Gastrocnemius medialis (tissue), 4 donors: Measurements from ENCODE around the gene FARP1. TPM values are rescaled to one million over a fixed set of nuclear protein-coding genes. Genes with fewer than 3 reads are reported as not detected.

Source experiments
- ATAC-seq, 2 donors: fragments of 150-250 bp; one replicate each; pipeline ENCODE4 v1.9.1; 2016
- DNase-seq, 2 donors: peaks; one replicate each; pipeline ENCODE4 v3.0.0-alpha.2; 2019
- H3K27ac ChIP-seq, 4 donors: fragments of 200-600 bp; sonication (generic); 1 replicate in 1 of 4; 2 replicates in 3 of 4; pipeline ENCODE4 v1.5.1; 2016 to 2018; ENCODE audit warnings: mild to moderate bottlenecking in 2 of 4, moderate library complexity in 1 of 4
- H3K27me3 ChIP-seq, 3 donors: fragments of 200-600 bp; sonication (generic) in 2 of 3; 1 replicate in 1 of 3; 2 replicates in 2 of 3; pipeline versions ENCODE4 v1.5.1 to v1.6.0; 2016 to 2019; ENCODE audit warnings: mild to moderate bottlenecking in 1 of 3, moderate library complexity in 1 of 3
- H3K36me3 ChIP-seq, 2 donors: fragments of 200-600 bp; sonication (generic) in 1 of 2; one replicate each; pipeline ENCODE4 v1.5.1; 2017 to 2018
- H3K4me1 ChIP-seq, 2 donors: fragments of 200-600 bp; sonication (generic) in 1 of 2; one replicate each; pipeline ENCODE4 v1.5.1; 2016 to 2017; ENCODE audit warnings: mild to moderate bottlenecking in 2 of 2
- H3K4me3 ChIP-seq, 4 donors: fragments of 200-600 bp; sonication (generic) in 3 of 4; 1 replicate in 1 of 4; 2 replicates in 3 of 4; pipeline ENCODE4 v1.5.1; 2016 to 2019; ENCODE audit warnings: mild to moderate bottlenecking in 2 of 4
- H3K9me3 ChIP-seq, 3 donors: fragments of 200-600 bp; sonication (generic) in 2 of 3; 1 replicate in 1 of 3; 2 replicates in 2 of 3; pipeline ENCODE4 v1.5.1; 2016 to 2019
- CTCF ChIP-seq, 5 experiments: fragments of 450-650 bp in 3 of 5; fragments of 200-600 bp in 2 of 5; sonication (generic) in 2 of 5; IDR thresholded peaks in 4 of 5; conservative IDR thresholded peaks in 1 of 5; 1 replicate in 4 of 5; 2 replicates in 1 of 5; pipeline ENCODE4 v1.5.1; 2016 to 2019; ENCODE audit warnings: antibody characterized with exemption in 5 of 5, mild to moderate bottlenecking in 3 of 5, moderate library complexity in 3 of 5
- POLR2A ChIP-seq, 2 donors: fragments of 450-650 bp; IDR thresholded peaks; one replicate each; pipeline ENCODE4 v1.6.1; 2017; ENCODE audit warnings: antibody characterized with exemption in 2 of 2, mild to moderate bottlenecking in 2 of 2, moderate library complexity in 2 of 2
- in situ Hi-C, 4 donors: fragments of 200-750 bp; cut with MboI; loops; one replicate each; pipeline versions ENCODE4 v1.15.0 to v1.8.0; 2017; ENCODE audit warnings: low sequenced_read_pairs in 4 of 4
- intact Hi-C: fragments of 100-400 bp; cut with DNase I; formaldehyde crosslinking; loops from one replicate; pipeline ENCODE4 v1.15.1; 2023; ENCODE audit warnings: low total_unique reads
- total RNA-seq, 4 donors: library from RNA; depleted of rRNA; stranded (reverse); fragments of >200 nt; gene quantifications; one replicate each; pipeline versions ENCODE4 v1.1.0 to v1.2.3, GENCODE V29; 2016

FARP1 gene
- total RNA-seq, 4 donors from 2014 or later = 3.5 to 9.8 (median 4.9) TPM

GRCh38 chr13:98157188-98157587 is 14.3 kb downstream of the FARP1 start:
- Histone ChIP-seq H3K36me3 (no peaks in the 10 kb centered on the region), H3K4me1 (no peaks in the 10 kb centered on the region), H3K4me3 (no peak overlapping the region), H3K9me3 (no peaks in the 10 kb centered on the region), H3K27me3 (no peaks in the 10 kb centered on the region), H3K27ac (no peak overlapping the region)
- ATAC-seq (no peak), DNase-seq (no peak)
- in situ Hi-C loops (no loop called here), intact Hi-C loops (no loop called here)
- TF ChIP-seq POLR2A (IDR thresholded peaks at IDR 0.05) = no peak
- TF ChIP-seq CTCF (IDR thresholded peaks at IDR 0.05 in 4 of 5, conservative IDR thresholded peaks at IDR 0.05 in 1 of 5) = no peak

- Histone ChIP-seq H3K27me3 (no peaks in the 10 kb centered on the region), H3K36me3 (no peaks in the 10 kb centered on the region), H3K4me1 (no peaks in the 10 kb centered on the region), H3K27ac (no peak overlapping the region), H3K4me3 (no peak overlapping the region), H3K9me3 (no peaks in the 10 kb centered on the region)
- DNase-seq (no peak), ATAC-seq (no peak)
- intact Hi-C loops = no loop called here
- in situ Hi-C loops = no loop called here
- TF ChIP-seq CTCF (IDR thresholded peaks at IDR 0.05 in 4 of 5, conservative IDR thresholded peaks at IDR 0.05 in 1 of 5) = no peak
- TF ChIP-seq POLR2A (IDR thresholded peaks at IDR 0.05) = no peak
These were observed 14.7 kb downstream of the FARP1 start for GRCh38 chr13:98157609-98158008.

- no peak overlapping the region for H3K27ac ChIP-seq
- intact Hi-C loops = no loop called here
- TF ChIP-seq POLR2A (IDR thresholded peaks at IDR 0.05) (no peak), CTCF (IDR thresholded peaks at IDR 0.05 in 4 of 5, conservative IDR thresholded peaks at IDR 0.05 in 1 of 5) (no peak)
- no peaks in the 10 kb centered on the region for H3K27me3 ChIP-seq
- in situ Hi-C loops = no loop called here
- no peak for DNase-seq
- H3K9me3 ChIP-seq = no peaks in the 10 kb centered on the region
- no peaks in the 10 kb centered on the region for H3K4me1 ChIP-seq
- no peak overlapping the region for H3K4me3 ChIP-seq
- ATAC-seq = no peak
- no peaks in the 10 kb centered on the region for H3K36me3 ChIP-seq
These were observed 15.4 kb downstream of the FARP1 start for GRCh38 chr13:98158172-98158899.

- H3K4me3 ChIP-seq = no peak overlapping the region
These were observed 20.0 kb downstream of the FARP1 start for GRCh38 chr13:98162935-98163334.

More at GRCh38 chr13:98162935-98163334, 20.0 kb downstream of the FARP1 start:
- H3K27ac ChIP-seq = no peak overlapping the region
- no peaks in the 10 kb centered on the region for H3K9me3 ChIP-seq
- no peaks in the 10 kb centered on the region for H3K4me1 ChIP-seq
- H3K36me3 ChIP-seq = no peaks in the 10 kb centered on the region
- in situ Hi-C loops (loop anchor here in 1 of 4 donors (10.0 kb wide), 1 partner anchor 58 kb away; no protein-coding TSS in a partner anchor), intact Hi-C loops (no loop called here)
- ATAC-seq (no peak), DNase-seq (no peak)
- TF ChIP-seq CTCF (IDR thresholded peaks at IDR 0.05 in 4 of 5, conservative IDR thresholded peaks at IDR 0.05 in 1 of 5) (no peak), POLR2A (IDR thresholded peaks at IDR 0.05) (no peak)
- H3K27me3 ChIP-seq = no peaks in the 10 kb centered on the region
